GM18861 (cell line): ENCODE results near the gene SYPL1.
"Not testable (repeated sequence)": the region's sequence is repeated elsewhere in the genome, so short reads cannot be mapped to it uniquely, and the experiment has no call there.

Source experiments
- ATAC-seq: cut with Tn5 transposase; IDR thresholded peaks from one replicate; pipeline ENCODE4 v1.9.1; 2021; ENCODE audit not compliant: unreplicated experiment

The SYPL1 gene

GRCh38 chr7:106112118-106112971 lies at the start of gene SYPL1:
Gene SYPL1, minus strand, starts transcription at chr7:106112312. Its CDS starts 104 bp downstream, at chr7:106112208.
- peak; percentile 61 for ATAC-seq

DNA sequence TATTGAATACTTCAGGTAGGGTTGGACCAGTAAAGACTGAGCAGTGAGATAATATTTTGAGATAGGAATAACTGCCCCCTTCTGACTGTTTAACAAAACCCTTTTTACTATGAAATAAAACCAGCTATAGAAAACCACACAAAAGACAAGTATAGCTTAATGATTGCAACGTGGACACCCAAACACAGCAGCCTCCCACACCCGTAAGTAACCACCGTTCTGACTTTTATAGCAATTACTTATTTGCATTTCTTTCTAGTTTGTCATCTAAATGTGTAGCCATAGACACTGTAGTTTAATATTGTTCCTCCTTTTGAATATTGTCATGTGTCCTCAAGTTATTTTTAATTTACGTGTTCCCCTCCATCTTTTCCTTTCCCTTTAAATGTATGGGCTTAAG lies 42.9 kb upstream of the SYPL1 start:
- no peak for ATAC-seq

DNA sequence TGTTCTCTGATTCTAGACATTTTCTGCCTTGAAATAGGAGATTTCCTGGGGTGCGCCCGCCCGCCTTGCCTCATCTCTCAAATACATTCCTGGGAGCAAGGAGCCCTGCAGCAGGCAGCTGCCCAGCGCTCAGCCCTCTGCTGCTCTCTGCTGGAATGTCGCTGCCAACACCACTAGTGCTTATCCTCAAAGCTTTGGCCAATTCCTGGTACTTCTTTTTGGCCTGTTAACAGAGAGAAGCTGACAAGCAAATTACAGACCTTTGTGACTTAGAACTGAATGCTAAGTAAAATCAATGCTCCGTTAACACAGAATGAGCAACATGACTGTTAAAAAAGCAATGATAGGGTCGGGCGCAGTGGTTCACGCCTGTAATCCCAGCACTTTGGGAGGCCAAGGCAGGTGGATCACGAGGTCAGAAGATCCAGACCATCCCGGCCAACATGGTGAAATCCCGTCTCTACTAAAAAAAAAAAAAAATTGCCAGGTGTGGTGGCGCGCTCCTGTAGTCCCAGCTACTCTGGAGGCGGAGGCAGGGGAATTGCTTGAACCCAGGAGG lies 41.9 kb upstream of the SYPL1 start:
- peak; percentile 50 for ATAC-seq

DNA sequence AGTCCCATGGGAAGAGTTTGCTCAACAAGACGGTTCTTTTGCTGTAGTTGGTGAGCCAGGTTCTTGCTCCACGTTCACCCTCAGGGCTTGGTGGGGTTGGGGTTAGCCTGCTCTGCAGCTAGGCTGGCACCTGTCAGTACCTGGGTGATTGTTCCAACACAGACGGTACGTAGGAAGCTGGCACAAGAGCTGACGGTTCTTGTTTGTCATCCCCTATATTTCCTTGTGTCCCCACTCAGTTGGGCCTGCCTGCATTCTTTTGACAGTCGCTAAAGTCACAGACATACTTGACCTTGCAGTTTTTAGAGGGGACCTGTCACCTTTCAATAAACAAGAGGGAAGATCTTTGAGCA lies 40.2 kb upstream of the SYPL1 start:
- ATAC-seq, result no peak

GRCh38 chr7:106151459-106152312 lies 39.6 kb upstream of the SYPL1 start:
- ATAC-seq, result no peak

GRCh38 chr7:106143711-106144337 lies 31.7 kb upstream of the SYPL1 start:
- no peak for ATAC-seq

GRCh38 chr7:106142136-106142535 lies 30.0 kb upstream of the SYPL1 start:
- ATAC-seq, result no peak

DNA sequence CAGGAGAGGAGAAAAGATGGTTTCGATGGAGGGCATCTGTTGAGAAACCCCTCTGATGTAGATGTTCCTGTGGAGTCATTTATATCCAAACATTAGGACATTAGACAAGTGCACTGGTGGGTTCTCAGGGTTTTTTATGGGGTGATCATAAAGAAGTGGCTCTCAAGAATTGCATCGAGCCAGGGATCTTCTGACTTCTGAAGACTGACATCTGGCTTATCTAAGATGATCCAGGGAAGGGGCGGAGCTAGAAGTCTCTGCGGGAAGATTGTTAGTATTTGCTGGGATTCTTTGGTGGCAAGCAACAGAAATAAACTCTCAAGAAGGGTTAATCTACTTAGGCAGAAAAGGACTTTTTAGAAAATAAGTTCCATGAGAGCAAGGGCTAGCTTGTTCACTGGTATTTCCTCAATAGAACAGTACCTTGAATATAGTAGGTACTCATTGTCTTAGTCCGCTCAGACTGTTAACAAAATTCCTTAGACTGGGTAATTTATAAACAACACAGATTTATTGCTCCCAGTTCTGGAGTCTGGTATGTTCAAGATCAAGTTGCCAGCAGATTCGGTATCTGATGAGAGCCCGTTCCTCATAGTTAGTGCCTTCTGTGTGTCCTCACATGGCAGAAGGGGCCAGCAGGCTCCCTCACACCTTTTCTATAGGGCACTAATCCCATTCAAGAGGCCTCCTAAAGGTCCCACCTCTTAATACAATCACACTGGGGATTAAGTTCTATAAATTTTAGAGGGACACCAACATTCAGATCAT lies 28.5 kb upstream of the SYPL1 start:
- ATAC-seq, result no peak

GRCh38 chr7:106139265-106140251 lies 27.4 kb upstream of the SYPL1 start:
- ATAC-seq, result no peak

DNA sequence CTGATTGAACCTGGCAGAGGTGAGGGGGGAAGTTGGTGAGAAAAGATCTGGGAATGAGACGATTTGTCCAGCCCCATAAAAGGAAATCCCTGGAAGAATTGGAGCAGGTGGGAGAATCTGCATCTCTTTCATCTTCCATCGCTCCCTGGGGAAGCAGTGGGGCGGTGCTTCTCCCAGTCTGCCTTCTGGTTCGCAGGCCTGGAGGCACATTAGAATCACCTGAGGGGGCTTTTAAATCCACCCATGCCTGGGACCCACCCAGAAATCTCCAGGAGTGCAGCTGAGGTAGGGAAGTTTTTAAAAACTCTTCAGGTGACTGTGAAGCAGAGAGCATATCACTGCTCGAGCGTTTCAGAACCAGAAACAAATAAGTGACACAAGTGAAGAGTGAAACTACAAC lies 26.7 kb upstream of the SYPL1 start:
- ATAC-seq, result no peak

GRCh38 chr7:106138181-106138580 lies 26.1 kb upstream of the SYPL1 start:
- ATAC-seq, result not testable (repeated sequence)

GRCh38 chr7:106134241-106134640 lies 22.1 kb upstream of the SYPL1 start:
- ATAC-seq, result no peak

DNA sequence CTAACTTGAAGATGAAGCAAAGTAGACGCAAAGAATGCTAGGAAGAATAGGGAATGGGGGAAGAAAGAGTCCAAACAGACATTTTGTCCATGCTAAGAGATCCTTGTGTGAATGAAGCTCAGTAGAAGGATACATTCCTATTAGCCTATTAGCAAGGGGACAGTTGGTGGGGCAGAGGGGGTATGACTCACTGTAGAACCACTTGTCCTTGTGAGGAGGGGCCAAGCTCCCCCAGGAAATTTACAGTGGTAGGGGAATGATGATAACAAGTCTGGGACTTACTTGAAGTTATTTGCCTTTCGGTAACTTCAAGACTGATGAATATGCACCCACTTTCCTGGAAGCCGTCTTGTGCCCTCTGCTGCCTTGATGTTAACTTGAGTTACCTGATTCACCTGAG lies 17.2 kb upstream of the SYPL1 start:
- no peak for ATAC-seq

DNA sequence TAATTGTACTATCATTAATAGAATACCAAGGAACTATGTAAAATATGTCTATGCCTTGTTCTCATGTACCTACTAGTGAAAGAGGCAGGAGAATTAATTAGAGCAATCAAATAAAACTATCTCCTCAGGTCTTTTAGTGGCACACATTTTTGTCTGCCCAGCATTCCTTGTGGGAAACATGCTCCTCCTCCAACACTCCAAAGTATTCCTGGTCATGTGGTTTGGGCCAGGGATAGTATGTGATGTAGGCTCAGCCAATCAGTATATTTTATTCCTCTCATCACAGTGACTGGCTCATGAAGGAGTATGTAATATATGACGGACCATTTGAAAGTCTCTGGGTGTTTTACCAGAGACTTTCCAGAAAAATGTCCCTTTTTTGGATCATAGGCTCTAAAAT lies 16.7 kb upstream of the SYPL1 start:
- no peak for ATAC-seq

- ATAC-seq, result no peak
Observed at GRCh38 chr7:106127984-106128780, 16.1 kb upstream of the SYPL1 start.

- no peak for ATAC-seq
Observed at GRCh38 chr7:106126170-106126938, 14.2 kb upstream of the SYPL1 start.

- no peak for ATAC-seq
Observed at GRCh38 chr7:106125417-106125816, 13.3 kb upstream of the SYPL1 start.

GRCh38 chr7:106124186-106124585 lies 12.1 kb upstream of the SYPL1 start:
- no peak for ATAC-seq
